ENCODE data around the gene XIRP1.

XIRP1 gene, protein sequence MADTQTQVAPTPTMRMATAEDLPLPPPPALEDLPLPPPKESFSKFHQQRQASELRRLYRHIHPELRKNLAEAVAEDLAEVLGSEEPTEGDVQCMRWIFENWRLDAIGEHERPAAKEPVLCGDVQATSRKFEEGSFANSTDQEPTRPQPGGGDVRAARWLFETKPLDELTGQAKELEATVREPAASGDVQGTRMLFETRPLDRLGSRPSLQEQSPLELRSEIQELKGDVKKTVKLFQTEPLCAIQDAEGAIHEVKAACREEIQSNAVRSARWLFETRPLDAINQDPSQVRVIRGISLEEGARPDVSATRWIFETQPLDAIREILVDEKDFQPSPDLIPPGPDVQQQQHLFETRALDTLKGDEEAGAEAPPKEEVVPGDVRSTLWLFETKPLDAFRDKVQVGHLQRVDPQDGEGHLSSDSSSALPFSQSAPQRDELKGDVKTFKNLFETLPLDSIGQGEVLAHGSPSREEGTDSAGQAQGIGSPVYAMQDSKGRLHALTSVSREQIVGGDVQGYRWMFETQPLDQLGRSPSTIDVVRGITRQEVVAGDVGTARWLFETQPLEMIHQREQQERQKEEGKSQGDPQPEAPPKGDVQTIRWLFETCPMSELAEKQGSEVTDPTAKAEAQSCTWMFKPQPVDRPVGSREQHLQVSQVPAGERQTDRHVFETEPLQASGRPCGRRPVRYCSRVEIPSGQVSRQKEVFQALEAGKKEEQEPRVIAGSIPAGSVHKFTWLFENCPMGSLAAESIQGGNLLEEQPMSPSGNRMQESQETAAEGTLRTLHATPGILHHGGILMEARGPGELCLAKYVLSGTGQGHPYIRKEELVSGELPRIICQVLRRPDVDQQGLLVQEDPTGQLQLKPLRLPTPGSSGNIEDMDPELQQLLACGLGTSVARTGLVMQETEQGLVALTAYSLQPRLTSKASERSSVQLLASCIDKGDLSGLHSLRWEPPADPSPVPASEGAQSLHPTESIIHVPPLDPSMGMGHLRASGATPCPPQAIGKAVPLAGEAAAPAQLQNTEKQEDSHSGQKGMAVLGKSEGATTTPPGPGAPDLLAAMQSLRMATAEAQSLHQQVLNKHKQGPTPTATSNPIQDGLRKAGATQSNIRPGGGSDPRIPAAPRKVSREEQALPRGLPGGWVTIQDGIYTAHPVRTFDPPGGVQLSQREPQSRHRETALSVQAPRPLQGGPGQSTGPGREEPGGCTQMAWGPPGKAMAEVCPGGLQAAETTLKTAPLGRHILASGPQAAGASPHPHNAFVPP (N-terminal part only)

DNA sequence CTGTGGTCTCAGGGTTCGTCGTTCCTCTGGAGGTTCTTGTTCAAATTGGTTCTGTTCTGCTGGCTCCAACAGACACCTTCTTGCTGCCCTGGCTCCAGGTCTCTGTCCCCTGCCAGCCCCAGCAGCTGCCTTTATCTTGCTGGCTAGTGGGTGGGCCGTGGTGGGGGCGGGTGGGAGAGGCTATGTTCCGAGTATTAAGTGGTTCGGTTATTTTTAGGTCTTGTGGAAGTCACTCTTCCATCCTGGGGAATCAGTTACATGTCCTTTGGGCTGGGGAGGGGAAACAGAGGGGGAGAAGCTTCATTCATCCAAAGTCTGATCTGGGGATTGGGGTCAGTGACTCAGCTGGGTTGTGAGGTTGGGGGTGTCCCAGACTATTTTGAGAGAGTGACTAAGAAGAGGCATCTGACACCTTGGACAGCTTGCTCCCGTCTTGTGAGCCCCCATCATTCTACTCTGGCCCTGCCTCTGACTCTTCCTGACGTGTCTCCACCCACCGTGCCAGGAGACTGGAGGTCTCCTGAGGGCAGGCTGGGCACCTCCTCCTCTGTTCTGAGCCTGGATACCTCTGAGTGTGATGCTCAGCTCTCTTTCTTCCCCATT, at the start of gene XIRP1:
Gene XIRP1, minus strand, starts transcription at position 106 of the 603 bp plus-strand sequence. CDS start 3,150 bp downstream, outside the sequence.
- no peak for DNase-seq (ENCODE audit: low read depth)
- TF ChIP-seq, protein P1, sequence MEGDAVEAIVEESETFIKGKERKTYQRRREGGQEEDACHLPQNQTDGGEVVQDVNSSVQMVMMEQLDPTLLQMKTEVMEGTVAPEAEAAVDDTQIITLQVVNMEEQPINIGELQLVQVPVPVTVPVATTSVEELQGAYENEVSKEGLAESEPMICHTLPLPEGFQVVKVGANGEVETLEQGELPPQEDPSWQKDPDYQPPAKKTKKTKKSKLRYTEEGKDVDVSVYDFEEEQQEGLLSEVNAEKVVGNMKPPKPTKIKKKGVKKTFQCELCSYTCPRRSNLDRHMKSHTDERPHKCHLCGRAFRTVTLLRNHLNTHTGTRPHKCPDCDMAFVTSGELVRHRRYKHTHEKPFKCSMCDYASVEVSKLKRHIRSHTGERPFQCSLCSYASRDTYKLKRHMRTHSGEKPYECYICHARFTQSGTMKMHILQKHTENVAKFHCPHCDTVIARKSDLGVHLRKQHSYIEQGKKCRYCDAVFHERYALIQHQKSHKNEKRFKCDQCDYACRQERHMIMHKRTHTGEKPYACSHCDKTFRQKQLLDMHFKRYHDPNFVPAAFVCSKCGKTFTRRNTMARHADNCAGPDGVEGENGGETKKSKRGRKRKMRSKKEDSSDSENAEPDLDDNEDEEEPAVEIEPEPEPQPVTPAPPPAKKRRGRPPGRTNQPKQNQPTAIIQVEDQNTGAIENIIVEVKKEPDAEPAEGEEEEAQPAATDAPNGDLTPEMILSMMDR (IDR thresholded peaks at IDR 0.05; ENCODE audit: control insufficient read depth, insufficient read depth, low read depth, low read length, missing control alignments) = no peak
- H3K4me3 ChIP-seq (ENCODE audit: control insufficient read depth, low read depth, low read length) = no peak within 1 kb of the TSS

DNA sequence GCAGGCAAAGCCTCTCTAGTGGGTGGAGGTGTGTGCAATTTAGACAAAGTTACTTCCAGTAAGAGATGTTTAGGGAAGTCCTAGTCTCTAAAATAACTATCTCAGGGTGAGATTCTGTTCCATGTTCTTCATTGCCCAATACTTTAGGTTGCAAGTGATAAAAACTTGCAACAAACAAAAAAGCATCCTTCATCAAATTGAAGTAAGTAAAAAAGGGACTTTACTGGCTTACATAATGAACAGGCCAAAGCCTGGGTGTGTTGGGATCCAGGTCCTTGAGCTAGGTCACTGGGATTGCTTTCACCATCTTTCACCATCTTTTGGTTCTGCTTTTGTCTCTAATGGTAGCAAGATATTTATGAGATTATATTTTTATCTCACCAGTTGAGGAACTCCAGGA, 49.2 kb upstream of the XIRP1 start:
- no peak overlapping the region for H3K4me3 ChIP-seq (ENCODE audit: control insufficient read depth, low read depth, low read length)
- TF ChIP-seq, protein P1 (IDR thresholded peaks at IDR 0.05; ENCODE audit: control insufficient read depth, insufficient read depth, low read depth, low read length, missing control alignments) = no peak
- no peak for DNase-seq (ENCODE audit: low read depth)

DNA sequence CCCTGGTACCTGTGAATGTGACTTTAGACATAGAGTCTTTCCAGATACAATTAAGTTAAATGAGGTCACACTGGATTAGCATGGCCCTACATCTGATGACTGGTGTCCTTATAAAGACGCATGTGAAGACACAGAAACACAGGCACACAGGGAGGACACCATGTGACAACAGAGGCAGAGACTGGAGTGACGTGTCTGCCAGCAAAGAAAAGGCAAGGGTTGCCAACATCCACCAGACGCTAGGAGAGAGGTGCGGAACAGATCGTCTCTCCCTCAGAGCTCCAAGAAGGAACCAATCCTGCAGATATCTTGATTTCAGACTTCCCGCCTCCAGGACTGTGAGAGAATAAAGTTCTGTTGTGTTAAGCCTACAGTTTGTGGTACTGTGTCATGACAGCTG, 44.6 kb upstream of the XIRP1 start:
- no peak for DNase-seq (ENCODE audit: low read depth)
- TF ChIP-seq, protein P1 (IDR thresholded peaks at IDR 0.05; ENCODE audit: control insufficient read depth, insufficient read depth, low read depth, low read length, missing control alignments) = no peak
- H3K4me3 ChIP-seq (ENCODE audit: control insufficient read depth, low read depth, low read length) = no peak overlapping the region

DNA sequence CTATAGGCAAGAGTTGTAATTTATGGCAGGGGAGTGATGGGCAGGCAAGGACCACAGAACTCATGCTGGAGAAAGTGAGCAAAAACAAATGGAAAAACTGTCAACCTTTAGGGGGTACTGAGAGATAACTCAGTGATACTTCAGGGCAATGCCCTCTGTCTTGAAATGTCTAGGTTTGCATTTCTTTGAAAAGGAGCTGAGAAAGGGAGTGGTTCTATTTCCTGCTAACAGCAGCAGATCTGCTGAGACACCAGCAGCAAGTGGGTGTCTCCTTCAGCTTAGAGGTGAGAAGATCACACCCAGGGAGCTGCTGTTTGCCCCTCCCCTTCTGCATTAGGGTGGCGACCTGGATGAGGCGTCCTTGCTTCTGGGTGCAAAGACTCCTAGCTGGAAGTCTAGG, 42.3 kb upstream of the XIRP1 start:
- DNase-seq (ENCODE audit: low read depth) = no peak
- TF ChIP-seq, protein P1 (IDR thresholded peaks at IDR 0.05; ENCODE audit: control insufficient read depth, insufficient read depth, low read depth, low read length, missing control alignments) = no peak
- H3K4me3 ChIP-seq (ENCODE audit: control insufficient read depth, low read depth, low read length) = no peak overlapping the region

DNA sequence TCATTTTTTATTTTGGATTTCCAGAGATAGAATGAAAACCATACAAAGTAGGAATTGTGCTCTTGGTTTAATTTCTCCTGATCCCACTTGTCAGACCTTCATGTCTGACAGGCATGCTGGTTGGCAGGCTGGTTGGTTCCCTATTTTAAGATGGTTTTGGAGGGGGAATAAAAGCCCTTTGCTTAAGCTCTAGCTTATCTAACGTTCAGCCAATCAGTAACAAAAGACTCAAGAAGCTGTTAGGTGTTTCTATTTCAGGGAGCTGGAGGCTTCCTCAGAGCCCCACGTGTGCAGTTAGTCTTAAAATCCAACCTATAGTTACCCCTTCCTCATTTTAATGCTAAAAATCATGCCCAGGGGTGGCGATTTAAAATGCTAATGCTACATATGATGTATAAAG, 40.5 kb upstream of the XIRP1 start:
- TF ChIP-seq, protein P1 (IDR thresholded peaks at IDR 0.05; ENCODE audit: control insufficient read depth, insufficient read depth, low read depth, low read length, missing control alignments) = no peak
- DNase-seq (ENCODE audit: low read depth) = no peak

DNA sequence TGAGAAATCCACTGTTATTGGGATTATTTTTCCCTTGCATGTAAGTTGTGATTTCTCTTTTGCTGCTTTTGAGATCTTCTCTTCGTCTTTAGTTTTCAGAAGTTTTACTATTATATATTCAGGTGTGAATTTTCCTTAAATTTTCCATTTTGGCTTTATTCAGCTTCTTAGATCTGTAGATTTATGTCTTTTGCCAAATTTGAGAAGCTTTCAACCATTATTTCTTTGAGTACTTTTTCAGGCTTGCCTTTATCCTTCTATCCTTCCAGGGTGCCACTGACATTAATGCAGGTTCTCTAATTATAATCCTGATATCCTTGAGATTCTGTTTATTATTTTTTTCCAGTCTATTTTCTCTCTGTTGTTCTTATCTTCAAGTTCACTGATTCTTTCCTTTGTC, 38.1 kb upstream of the XIRP1 start:
- TF ChIP-seq, protein P1 (IDR thresholded peaks at IDR 0.05; ENCODE audit: control insufficient read depth, insufficient read depth, low read depth, low read length, missing control alignments) = no peak
- H3K4me3 ChIP-seq (ENCODE audit: control insufficient read depth, low read depth, low read length) = no peak overlapping the region
- no peak for DNase-seq (ENCODE audit: low read depth)

More for the DNA sequence above, 40.5 kb upstream of the XIRP1 start:
- H3K4me3 ChIP-seq (ENCODE audit: control insufficient read depth, low read depth, low read length) = no peak overlapping the region
